Neutrophil (primary cell): ENCODE results near the gene PLAC8L1.

Experiments
- H3K27ac ChIP-seq: fragments of 200-600 bp; sonication (generic); 2 replicates; pipeline ENCODE4 v1.5.1; 2016; ENCODE audit warnings: mild to moderate bottlenecking, moderate library complexity
- H3K27me3 ChIP-seq: fragments of 200-600 bp; sonication (generic); 2 replicates; pipeline ENCODE4 v1.6.0; 2016; ENCODE audit warnings: mild to moderate bottlenecking
- H3K36me3 ChIP-seq: fragments of 200-600 bp; sonication (generic); 2 replicates; pipeline ENCODE4 v1.5.1; 2017
- H3K4me1 ChIP-seq, 2 experiments: fragments of 200-600 bp in 1 of 2; sonication (generic) in 1 of 2; 1 replicate in 1 of 2; 2 replicates in 1 of 2; pipeline versions ENCODE4 v1.5.1 to v1.6.1; 2013 to 2016; ENCODE audit warnings: low read depth in 1 of 2, low read length in 1 of 2, mild to moderate bottlenecking in 1 of 2, moderate library complexity in 1 of 2; ENCODE audit not compliant: control insufficient read depth in 1 of 2, insufficient read depth in 1 of 2
- H3K4me3 ChIP-seq, 2 experiments: fragments of 200-600 bp in 1 of 2; sonication (generic) in 1 of 2; 1 replicate in 1 of 2; 2 replicates in 1 of 2; pipeline ENCODE4 v1.5.1; 2013 to 2016; ENCODE audit warnings: low read depth in 1 of 2, low read length in 1 of 2, mild to moderate bottlenecking in 1 of 2, moderate library complexity in 1 of 2
- H3K9me3 ChIP-seq: fragments of 200-600 bp; sonication (generic); 2 replicates; pipeline ENCODE4 v1.5.1; 2016
- TF ChIP-seq, protein P1 (sequence below): fragments of 200-600 bp; sonication (generic); IDR thresholded peaks from 2 replicates; pipeline ENCODE4 v1.5.1; 2016; ENCODE audit warnings: antibody characterized with exemption

The PLAC8L1 gene

DNA sequence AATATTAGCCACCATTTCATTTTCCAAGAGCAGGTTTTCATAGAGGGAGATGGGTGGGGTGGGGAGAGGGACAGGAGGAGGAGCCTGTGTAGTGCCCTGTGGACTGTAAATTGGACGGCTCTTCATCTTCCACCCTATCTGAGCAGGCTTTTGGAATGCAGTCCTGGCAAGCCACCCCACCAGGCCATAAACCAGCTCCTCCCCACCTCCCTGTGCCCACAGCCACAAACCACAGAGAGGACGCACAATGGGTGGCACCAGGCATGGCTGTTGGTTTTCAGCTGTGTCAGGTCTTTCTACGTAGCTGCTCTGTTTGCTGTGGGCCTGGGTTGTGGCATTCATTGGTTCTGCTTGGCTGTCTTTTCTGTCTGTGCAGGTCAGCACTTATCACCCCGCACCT is 58.0 kb downstream of the PLAC8L1 start:
- no peaks in the 10 kb centered on the region for H3K36me3 ChIP-seq
- TF ChIP-seq, protein P1, sequence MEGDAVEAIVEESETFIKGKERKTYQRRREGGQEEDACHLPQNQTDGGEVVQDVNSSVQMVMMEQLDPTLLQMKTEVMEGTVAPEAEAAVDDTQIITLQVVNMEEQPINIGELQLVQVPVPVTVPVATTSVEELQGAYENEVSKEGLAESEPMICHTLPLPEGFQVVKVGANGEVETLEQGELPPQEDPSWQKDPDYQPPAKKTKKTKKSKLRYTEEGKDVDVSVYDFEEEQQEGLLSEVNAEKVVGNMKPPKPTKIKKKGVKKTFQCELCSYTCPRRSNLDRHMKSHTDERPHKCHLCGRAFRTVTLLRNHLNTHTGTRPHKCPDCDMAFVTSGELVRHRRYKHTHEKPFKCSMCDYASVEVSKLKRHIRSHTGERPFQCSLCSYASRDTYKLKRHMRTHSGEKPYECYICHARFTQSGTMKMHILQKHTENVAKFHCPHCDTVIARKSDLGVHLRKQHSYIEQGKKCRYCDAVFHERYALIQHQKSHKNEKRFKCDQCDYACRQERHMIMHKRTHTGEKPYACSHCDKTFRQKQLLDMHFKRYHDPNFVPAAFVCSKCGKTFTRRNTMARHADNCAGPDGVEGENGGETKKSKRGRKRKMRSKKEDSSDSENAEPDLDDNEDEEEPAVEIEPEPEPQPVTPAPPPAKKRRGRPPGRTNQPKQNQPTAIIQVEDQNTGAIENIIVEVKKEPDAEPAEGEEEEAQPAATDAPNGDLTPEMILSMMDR = no peak

DNA sequence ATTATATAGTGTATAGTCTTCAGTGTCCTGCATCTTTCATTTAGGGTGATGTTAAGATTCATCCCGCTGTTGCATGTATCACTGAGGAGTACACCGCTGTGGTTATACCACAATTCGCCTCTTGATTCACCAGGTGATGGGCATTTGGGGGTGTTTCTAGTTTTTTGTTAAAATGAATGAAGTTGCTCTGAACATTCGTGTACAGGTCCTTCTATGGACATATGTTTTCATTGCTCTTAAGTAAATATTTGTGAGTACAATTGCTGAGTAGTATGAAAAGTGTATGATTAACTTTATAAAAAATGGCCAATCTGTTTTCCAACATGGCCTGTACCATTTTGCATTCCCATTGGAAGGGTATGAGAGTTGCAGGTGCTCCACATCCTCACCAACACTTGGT is 61.7 kb downstream of the PLAC8L1 start:
- TF ChIP-seq, protein P1 = no peak
- H3K9me3 ChIP-seq = no peaks in the 10 kb centered on the region
- peaks cover 22 to 26% of the 10 kb centered on the region in 2 experiments for H3K4me1 ChIP-seq
- no peaks in the 10 kb centered on the region for H3K36me3 ChIP-seq
- no peak overlapping the region for H3K27ac ChIP-seq
- H3K27me3 ChIP-seq = no peaks in the 10 kb centered on the region
- H3K4me3 ChIP-seq = no peak overlapping the region

More for the DNA sequence above, 58.0 kb downstream of the PLAC8L1 start:
- Histone ChIP-seq H3K4me1 (no peaks in the 10 kb centered on the region), H3K27me3 (no peaks in the 10 kb centered on the region), H3K27ac (no peak overlapping the region), H3K9me3 (no peaks in the 10 kb centered on the region), H3K4me3 (no peak overlapping the region)

DNA sequence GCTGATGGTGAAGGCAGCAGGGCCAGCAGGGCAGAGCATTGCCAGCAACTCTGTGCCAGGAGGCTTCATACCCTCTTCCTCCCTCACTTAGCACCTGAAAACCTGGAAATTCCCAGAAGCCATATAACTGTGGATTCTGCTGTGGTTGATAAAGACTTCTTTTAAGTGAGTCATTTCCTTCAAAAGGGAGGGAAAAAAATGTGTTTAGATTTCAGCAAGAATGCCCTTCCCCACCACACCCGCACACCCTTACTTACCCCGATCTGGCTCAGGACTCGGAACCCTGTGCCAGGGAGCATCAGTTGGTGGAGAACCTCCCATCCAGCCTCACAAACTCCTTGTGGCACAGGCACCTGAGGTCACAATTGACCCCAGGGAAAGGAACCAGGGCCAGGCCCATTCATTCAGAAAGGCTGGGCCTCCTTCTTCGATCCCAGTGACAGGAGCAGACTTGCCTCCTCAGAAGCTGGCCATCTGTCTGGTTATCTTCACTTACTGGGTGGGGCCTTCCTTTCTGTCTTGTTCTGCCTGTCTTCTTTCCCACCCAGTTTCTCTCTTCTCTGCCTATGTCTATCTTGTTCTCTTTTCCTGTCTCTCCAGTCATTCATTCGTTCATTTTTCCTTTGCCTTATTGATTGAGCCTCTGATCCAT is 62.6 kb downstream of the PLAC8L1 start:
- no peak overlapping the region for H3K27ac ChIP-seq
- H3K9me3 ChIP-seq = no peaks in the 10 kb centered on the region
- TF ChIP-seq, protein P1 = no peak
- no peak overlapping the region for H3K4me3 ChIP-seq
- H3K36me3 ChIP-seq = no peaks in the 10 kb centered on the region
- no peaks in the 10 kb centered on the region for H3K27me3 ChIP-seq
- peaks cover 22 to 27% of the 10 kb centered on the region in 2 experiments for H3K4me1 ChIP-seq

DNA sequence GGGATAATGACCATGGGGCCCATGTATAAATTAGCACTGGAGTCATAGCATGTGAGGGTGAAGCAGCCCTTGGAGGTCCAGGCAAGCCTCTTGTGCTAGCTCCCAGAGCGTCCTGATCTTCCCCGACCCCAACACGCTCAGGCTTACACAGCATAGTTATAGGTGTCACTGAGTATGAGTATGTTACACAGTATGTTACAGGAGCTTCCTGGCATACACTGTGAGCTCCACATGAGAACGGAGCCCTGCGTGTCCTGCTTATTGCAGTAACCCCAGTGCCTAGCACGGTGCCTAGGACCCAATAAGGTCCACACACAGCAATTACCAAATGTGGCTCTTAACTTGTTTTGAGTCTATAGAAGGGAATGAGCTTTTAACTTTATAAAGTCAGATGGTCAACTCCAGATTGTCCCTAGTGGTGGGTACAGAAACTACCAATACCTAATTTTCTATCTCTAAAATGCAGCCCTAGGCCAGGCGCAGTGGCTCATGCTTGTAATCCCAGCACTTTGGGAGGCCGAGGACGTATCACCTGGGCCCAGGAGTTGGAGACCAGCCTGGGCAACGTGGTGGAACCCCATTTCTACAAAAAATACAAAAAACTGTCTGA is 64.1 kb downstream of the PLAC8L1 start:
- Histone ChIP-seq H3K27ac (peak overlapping the region; percentile 83), H3K9me3 (no peaks in the 10 kb centered on the region), H3K36me3 (no peaks in the 10 kb centered on the region), H3K27me3 (no peaks in the 10 kb centered on the region), H3K4me1 (peaks cover 22 to 27% of the 10 kb centered on the region in 2 experiments), H3K4me3 (no peak overlapping the region)
- TF ChIP-seq, protein P1 = no peak

DNA sequence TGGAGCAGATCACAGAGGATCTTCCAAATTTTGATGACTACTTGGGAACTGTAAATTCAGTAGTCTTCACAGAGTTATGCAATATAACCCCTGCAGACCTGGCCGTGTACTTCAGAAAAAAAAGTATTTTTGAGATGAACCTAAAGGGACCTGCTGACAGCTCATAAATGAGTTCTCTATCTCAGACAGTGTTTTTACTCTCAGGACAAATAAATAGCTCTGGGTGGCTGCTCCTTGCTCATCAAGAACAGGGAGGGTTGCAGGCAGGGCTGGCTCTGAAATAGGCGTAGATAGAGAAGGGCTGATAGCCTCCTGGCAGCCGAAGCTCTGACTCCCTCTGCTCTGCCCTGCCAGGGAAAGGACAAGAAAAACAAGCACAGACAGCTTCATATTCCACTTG is 64.8 kb downstream of the PLAC8L1 start:
- Histone ChIP-seq H3K9me3 (no peaks in the 10 kb centered on the region), H3K27me3 (no peaks in the 10 kb centered on the region), H3K36me3 (no peaks in the 10 kb centered on the region), H3K4me3 (peak overlapping the region in 1 of 2 experiments; percentile 19), H3K27ac (peak overlapping the region; percentile 83), H3K4me1 (peaks cover 22 to 27% of the 10 kb centered on the region in 2 experiments)
- TF ChIP-seq, protein P1 = no peak
